Measurements from ENCODE around the gene PRSS35. TPM values are rescaled to one million over a fixed set of nuclear protein-coding genes. Genes with fewer than 3 reads are reported as not detected.

The PRSS35 gene
- total and polyA plus RNA-seq, 4 donors: under 0.01 to 3.3 (median 0.35) TPM

GRCh38 chr6:83464381-83465140 lies 47.8 kb upstream of the PRSS35 start:
- Histone ChIP-seq H3K27ac (ENCODE audit: low read depth in 1 of 2, low read length in 2 of 2) (no peak overlapping the region), H3K4me1 (ENCODE audit: control insufficient read depth in 4 of 4, insufficient read depth in 4 of 4, low read length in 3 of 4) (no peaks in the 10 kb centered on the region), H3K9ac (ENCODE audit: low read depth in 1 of 2, low read length in 2 of 2) (no peak overlapping the region), H3K4me3 (ENCODE audit: low read depth in 1 of 3, low read length in 3 of 3) (no peak overlapping the region), H3K27me3 (ENCODE audit: control insufficient read depth in 4 of 4, insufficient read depth in 4 of 4, low read length in 3 of 4) (no peaks in the 10 kb centered on the region), H3K9me3 (ENCODE audit: control insufficient read depth in 4 of 4, low read length in 3 of 4) (no peaks in the 10 kb centered on the region), H3K36me3 (ENCODE audit: control insufficient read depth in 4 of 4, insufficient read depth in 3 of 4, low read depth in 1 of 4, low read length in 3 of 4) (no peaks in the 10 kb centered on the region)
- WGBS: 88% methylated on average over 5 of the region's 5 CpGs
- no peak for DNase-seq (ENCODE audit: low spot score)
- TF ChIP-seq FOXA1 (IDR thresholded peaks at IDR 0.05): no peak
- no peak for TF ChIP-seq RAD21 (IDR thresholded peaks at IDR 0.05)
- no peak for TF ChIP-seq SP1 (IDR thresholded peaks at IDR 0.05)
- no peak for TF ChIP-seq FOXA2 (IDR thresholded peaks at IDR 0.05)
- no peak for TF ChIP-seq REST (IDR thresholded peaks at IDR 0.05)
- TF ChIP-seq MAX (IDR thresholded peaks at IDR 0.05): no peak
- no peak for TF ChIP-seq GABPA (IDR thresholded peaks at IDR 0.05 in 1 of 2, conservative IDR thresholded peaks at IDR 0.05 in 1 of 2)
- TF ChIP-seq, protein P1, sequence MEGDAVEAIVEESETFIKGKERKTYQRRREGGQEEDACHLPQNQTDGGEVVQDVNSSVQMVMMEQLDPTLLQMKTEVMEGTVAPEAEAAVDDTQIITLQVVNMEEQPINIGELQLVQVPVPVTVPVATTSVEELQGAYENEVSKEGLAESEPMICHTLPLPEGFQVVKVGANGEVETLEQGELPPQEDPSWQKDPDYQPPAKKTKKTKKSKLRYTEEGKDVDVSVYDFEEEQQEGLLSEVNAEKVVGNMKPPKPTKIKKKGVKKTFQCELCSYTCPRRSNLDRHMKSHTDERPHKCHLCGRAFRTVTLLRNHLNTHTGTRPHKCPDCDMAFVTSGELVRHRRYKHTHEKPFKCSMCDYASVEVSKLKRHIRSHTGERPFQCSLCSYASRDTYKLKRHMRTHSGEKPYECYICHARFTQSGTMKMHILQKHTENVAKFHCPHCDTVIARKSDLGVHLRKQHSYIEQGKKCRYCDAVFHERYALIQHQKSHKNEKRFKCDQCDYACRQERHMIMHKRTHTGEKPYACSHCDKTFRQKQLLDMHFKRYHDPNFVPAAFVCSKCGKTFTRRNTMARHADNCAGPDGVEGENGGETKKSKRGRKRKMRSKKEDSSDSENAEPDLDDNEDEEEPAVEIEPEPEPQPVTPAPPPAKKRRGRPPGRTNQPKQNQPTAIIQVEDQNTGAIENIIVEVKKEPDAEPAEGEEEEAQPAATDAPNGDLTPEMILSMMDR (IDR thresholded peaks at IDR 0.05; ENCODE audit: low read depth, low read length, missing input control): no peak
- TF ChIP-seq RXRA (IDR thresholded peaks at IDR 0.05): no peak
- no peak for TF ChIP-seq ATF3 (IDR thresholded peaks at IDR 0.05)
- no peak for TF ChIP-seq HNF4A (conservative IDR thresholded peaks at IDR 0.05)
- TF ChIP-seq NR2F2 (IDR thresholded peaks at IDR 0.05): no peak
- no peak for TF ChIP-seq HNF4G (IDR thresholded peaks at IDR 0.05)
- no peak for TF ChIP-seq ZBTB33 (IDR thresholded peaks at IDR 0.05)
- TF ChIP-seq JUND (IDR thresholded peaks at IDR 0.05): no peak
- no peak for TF ChIP-seq YY1 (IDR thresholded peaks at IDR 0.05)

All from liver (tissue), 9 donors.